ENCODE data around the gene SDHAF3.

- TF ChIP-seq CTCF (IDR thresholded peaks at IDR 0.05): peak; percentile 80
- TF ChIP-seq ZFX (IDR thresholded peaks at IDR 0.05; ENCODE audit: borderline replicate concordance): no peak
Observed at GRCh38 chr7:97145068-97145467, 27.6 kb downstream of the SDHAF3 start.
